ENCODE results near the gene GRID1. TPM values are rescaled to one million over a fixed set of nuclear protein-coding genes. Genes with fewer than 3 reads are reported as not detected.

GRID1 gene
- total and polyA plus RNA-seq, 10 of the 15 experiments (the other 5 are each of a cell fraction or from before 2014, with no cell fraction given) = 0.04 to 0.62 (median 0.08) TPM; not detected in 5

DNA sequence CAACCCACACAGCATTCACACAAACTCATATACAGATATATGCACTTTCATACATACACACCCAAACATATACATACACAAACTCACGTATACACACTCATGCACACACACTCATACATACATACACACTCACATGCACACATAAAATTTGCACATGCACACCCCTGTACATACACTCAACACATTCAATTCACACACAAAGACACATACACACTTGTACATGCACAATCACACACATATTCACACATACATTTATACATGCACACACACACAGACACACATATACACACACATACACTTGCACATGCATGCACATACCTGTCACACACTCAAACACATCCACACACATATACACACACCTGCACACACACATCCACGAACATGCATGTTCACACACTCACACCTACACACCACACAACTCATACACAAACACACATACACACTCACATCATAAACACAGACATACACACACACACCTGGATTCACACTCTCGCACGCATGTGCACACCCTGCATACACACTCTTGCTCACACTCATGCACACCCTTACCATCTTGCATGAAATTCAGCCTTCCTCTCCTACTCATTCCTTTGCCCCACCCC lies 451.2 kb downstream of the GRID1 start:
- no peak for FAIRE-seq
- no peak overlapping the region for H3K4me2 ChIP-seq (ENCODE audit: control insufficient read depth, insufficient read depth)
- ATAC-seq = no peak
- POLR2A ChIA-PET = no interaction called here
- no TSS peak for BruUV-seq (replicated peaks)
- H3K27ac ChIP-seq (ENCODE audit: control insufficient read depth, insufficient read depth) = no peak overlapping the region
- no peaks in the 10 kb centered on the region for H3K9me3 ChIP-seq (replicated peaks; ENCODE audit: control insufficient read depth, insufficient read depth, low read length)
- H3K36me3 ChIP-seq (ENCODE audit: control insufficient read depth in 2 of 2, insufficient read depth in 2 of 2, low read length in 1 of 2) = no peaks in the 10 kb centered on the region
- intact Hi-C loops (cut with micrococcal nuclease; ENCODE audit: unreplicated experiment) = no loop called here
- DNase-seq (ENCODE audit: low read depth, low spot score) = no peak
- RAD21 ChIA-PET (ENCODE audit: unreplicated experiment) = no interaction called here
- no peak overlapping the region for H3K9ac ChIP-seq (ENCODE audit: control insufficient read depth, insufficient read depth, low read length)
- no peaks in the 10 kb centered on the region; a peak in 1 of 4 replicates for H3K27me3 ChIP-seq (replicated peaks in 1 of 2; ENCODE audit: control insufficient read depth in 2 of 2, insufficient read depth in 2 of 2, low read length in 1 of 2)
- no peak overlapping the region for H2AFZ ChIP-seq (ENCODE audit: control insufficient read depth, low read depth, low read length)
- H3K4me3 ChIP-seq = no peak overlapping the region
- in situ Hi-C loops (cut with MboI) = no loop called here
- 49% methylated on average over 4 of the region's 4 CpGs for WGBS (ENCODE audit: insufficient coverage, insufficient replicate concordance, low lambda C conversion rate, missing lambda C conversion rate)
- SMC1A ChIA-PET (ENCODE audit: uncharacterized antibody, unreplicated experiment) = no interaction called here
- no peaks in the 10 kb centered on the region for H4K20me1 ChIP-seq (ENCODE audit: control insufficient read depth, insufficient read depth)
- H3K4me1 ChIP-seq (ENCODE audit: control insufficient read depth, insufficient read depth, low read length) = no peaks in the 10 kb centered on the region
- TF ChIP-seq KAT2A (conservative IDR thresholded peaks at IDR 0.05; ENCODE audit: control insufficient read depth, low read depth, low read length) = no peak
- TF ChIP-seq MEF2A (IDR thresholded peaks at IDR 0.05; ENCODE audit: insufficient read depth, low read depth, low read length) = no peak
- TF ChIP-seq, protein P1, sequence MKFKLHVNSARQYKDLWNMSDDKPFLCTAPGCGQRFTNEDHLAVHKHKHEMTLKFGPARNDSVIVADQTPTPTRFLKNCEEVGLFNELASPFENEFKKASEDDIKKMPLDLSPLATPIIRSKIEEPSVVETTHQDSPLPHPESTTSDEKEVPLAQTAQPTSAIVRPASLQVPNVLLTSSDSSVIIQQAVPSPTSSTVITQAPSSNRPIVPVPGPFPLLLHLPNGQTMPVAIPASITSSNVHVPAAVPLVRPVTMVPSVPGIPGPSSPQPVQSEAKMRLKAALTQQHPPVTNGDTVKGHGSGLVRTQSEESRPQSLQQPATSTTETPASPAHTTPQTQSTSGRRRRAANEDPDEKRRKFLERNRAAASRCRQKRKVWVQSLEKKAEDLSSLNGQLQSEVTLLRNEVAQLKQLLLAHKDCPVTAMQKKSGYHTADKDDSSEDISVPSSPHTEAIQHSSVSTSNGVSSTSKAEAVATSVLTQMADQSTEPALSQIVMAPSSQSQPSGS (IDR thresholded peaks at IDR 0.05; ENCODE audit: low read length) = no peak
- TF ChIP-seq, protein P2, sequence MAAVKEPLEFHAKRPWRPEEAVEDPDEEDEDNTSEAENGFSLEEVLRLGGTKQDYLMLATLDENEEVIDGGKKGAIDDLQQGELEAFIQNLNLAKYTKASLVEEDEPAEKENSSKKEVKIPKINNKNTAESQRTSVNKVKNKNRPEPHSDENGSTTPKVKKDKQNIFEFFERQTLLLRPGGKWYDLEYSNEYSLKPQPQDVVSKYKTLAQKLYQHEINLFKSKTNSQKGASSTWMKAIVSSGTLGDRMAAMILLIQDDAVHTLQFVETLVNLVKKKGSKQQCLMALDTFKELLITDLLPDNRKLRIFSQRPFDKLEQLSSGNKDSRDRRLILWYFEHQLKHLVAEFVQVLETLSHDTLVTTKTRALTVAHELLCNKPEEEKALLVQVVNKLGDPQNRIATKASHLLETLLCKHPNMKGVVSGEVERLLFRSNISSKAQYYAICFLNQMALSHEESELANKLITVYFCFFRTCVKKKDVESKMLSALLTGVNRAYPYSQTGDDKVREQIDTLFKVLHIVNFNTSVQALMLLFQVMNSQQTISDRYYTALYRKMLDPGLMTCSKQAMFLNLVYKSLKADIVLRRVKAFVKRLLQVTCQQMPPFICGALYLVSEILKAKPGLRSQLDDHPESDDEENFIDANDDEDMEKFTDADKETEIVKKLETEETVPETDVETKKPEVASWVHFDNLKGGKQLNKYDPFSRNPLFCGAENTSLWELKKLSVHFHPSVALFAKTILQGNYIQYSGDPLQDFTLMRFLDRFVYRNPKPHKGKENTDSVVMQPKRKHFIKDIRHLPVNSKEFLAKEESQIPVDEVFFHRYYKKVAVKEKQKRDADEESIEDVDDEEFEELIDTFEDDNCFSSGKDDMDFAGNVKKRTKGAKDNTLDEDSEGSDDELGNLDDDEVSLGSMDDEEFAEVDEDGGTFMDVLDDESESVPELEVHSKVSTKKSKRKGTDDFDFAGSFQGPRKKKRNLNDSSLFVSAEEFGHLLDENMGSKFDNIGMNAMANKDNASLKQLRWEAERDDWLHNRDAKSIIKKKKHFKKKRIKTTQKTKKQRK (IDR thresholded peaks at IDR 0.05; ENCODE audit: low read depth, low read length) = no peak
- TF ChIP-seq HDGF (IDR thresholded peaks at IDR 0.05) = no peak
- TF ChIP-seq, protein P3, sequence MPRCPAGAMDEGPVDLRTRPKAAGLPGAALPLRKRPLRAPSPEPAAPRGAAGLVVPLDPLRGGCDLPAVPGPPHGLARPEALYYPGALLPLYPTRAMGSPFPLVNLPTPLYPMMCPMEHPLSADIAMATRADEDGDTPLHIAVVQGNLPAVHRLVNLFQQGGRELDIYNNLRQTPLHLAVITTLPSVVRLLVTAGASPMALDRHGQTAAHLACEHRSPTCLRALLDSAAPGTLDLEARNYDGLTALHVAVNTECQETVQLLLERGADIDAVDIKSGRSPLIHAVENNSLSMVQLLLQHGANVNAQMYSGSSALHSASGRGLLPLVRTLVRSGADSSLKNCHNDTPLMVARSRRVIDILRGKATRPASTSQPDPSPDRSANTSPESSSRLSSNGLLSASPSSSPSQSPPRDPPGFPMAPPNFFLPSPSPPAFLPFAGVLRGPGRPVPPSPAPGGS (IDR thresholded peaks at IDR 0.05; ENCODE audit: borderline replicate concordance, insufficient read depth, low read depth, low read length, poor library complexity, severe bottlenecking) = peak; percentile 72
- no peak for TF ChIP-seq TCF12 (IDR thresholded peaks at IDR 0.05; ENCODE audit: low read depth, low read length)
- H3K79me2 ChIP-seq (ENCODE audit: control insufficient read depth, insufficient read depth, low read length) = no peaks in the 10 kb centered on the region
- CTCF ChIA-PET = no interaction called here
